ENCODE measurements around the gene EIF2S1.
"Not testable (repeated sequence)": the region's sequence is repeated elsewhere in the genome, so short reads cannot be mapped to it uniquely, and the experiment has no call there.

Gene EIF2S1

GRCh38 chr14:67359775-67360469 is at the start of gene EIF2S1, which contains the start of gene ATP6V1D:
EIF2S1 (plus strand) TSS chr14:67360328; CDS start chr14:67364768, 4,440 bp downstream.
ATP6V1D (minus strand) TSS chr14:67359804; CDS start chr14:67359698, 106 bp downstream.
- Histone ChIP-seq H3K27me3 (replicated peaks; ENCODE audit: control insufficient read depth, insufficient read depth, low read length) (no peaks in the 10 kb centered on the region), H3K9me3 (ENCODE audit: control insufficient read depth, low read length) (no peaks in the 10 kb centered on the region), H3K4me3 (ENCODE audit: low read length) (peak within 1 kb of the TSS; percentile 99), H3K9ac (ENCODE audit: low read length) (peak within 1 kb of the TSS; percentile 97), H3K36me3 (ENCODE audit: control insufficient read depth, insufficient read depth, low read length, severe bottlenecking) (peaks cover 16% of the 10 kb centered on the region), H3K4me1 (ENCODE audit: control insufficient read depth, insufficient read depth, low read length) (peaks cover 52% of the 10 kb centered on the region)
- DNase-seq (ENCODE audit: low read depth) = peak; percentile 100

- H3K27me3 ChIP-seq (replicated peaks; ENCODE audit: control insufficient read depth, insufficient read depth, low read length) = no peaks in the 10 kb centered on the region
- H3K36me3 ChIP-seq (ENCODE audit: control insufficient read depth, insufficient read depth, low read length, severe bottlenecking) = peaks cover 51% of the 10 kb centered on the region
These were observed 48.3 kb upstream of the EIF2S1 start for GRCh38 chr14:67311868-67312267.

GRCh38 chr14:67313153-67313552 is 47.0 kb upstream of the EIF2S1 start:
- H3K36me3 ChIP-seq (ENCODE audit: control insufficient read depth, insufficient read depth, low read length, severe bottlenecking) = peaks cover 49% of the 10 kb centered on the region

More at GRCh38 chr14:67311868-67312267, 48.3 kb upstream of the EIF2S1 start:
- Histone ChIP-seq H3K9me3 (ENCODE audit: control insufficient read depth, low read length) (no peaks in the 10 kb centered on the region), H3K9ac (ENCODE audit: low read length) (no peak overlapping the region), H3K4me1 (ENCODE audit: control insufficient read depth, insufficient read depth, low read length) (no peaks in the 10 kb centered on the region), H3K4me3 (ENCODE audit: low read length) (no peak overlapping the region)
- no peak for DNase-seq (ENCODE audit: low read depth)

GRCh38 chr14:67317822-67318221 is 42.3 kb upstream of the EIF2S1 start:
- Histone ChIP-seq H3K9ac (ENCODE audit: low read length) (no peak overlapping the region), H3K4me1 (ENCODE audit: control insufficient read depth, insufficient read depth, low read length) (no peaks in the 10 kb centered on the region), H3K9me3 (ENCODE audit: control insufficient read depth, low read length) (no peaks in the 10 kb centered on the region), H3K27me3 (replicated peaks; ENCODE audit: control insufficient read depth, insufficient read depth, low read length) (no peaks in the 10 kb centered on the region), H3K4me3 (ENCODE audit: low read length) (no peak overlapping the region), H3K36me3 (ENCODE audit: control insufficient read depth, insufficient read depth, low read length, severe bottlenecking) (peaks cover 64% of the 10 kb centered on the region)
- DNase-seq (ENCODE audit: low read depth) = no peak

More at GRCh38 chr14:67313153-67313552, 47.0 kb upstream of the EIF2S1 start:
- H3K9me3 ChIP-seq (ENCODE audit: control insufficient read depth, low read length) = no peaks in the 10 kb centered on the region
- no peaks in the 10 kb centered on the region for H3K27me3 ChIP-seq (replicated peaks; ENCODE audit: control insufficient read depth, insufficient read depth, low read length)
- H3K9ac ChIP-seq (ENCODE audit: low read length) = no peak overlapping the region
- H3K4me1 ChIP-seq (ENCODE audit: control insufficient read depth, insufficient read depth, low read length) = no peaks in the 10 kb centered on the region
- no peak for DNase-seq (ENCODE audit: low read depth)
- H3K4me3 ChIP-seq (ENCODE audit: low read length) = no peak overlapping the region

GRCh38 chr14:67319142-67319541 is 41.0 kb upstream of the EIF2S1 start:
- Histone ChIP-seq H3K27me3 (replicated peaks; ENCODE audit: control insufficient read depth, insufficient read depth, low read length) (no peaks in the 10 kb centered on the region), H3K9me3 (ENCODE audit: control insufficient read depth, low read length) (no peaks in the 10 kb centered on the region), H3K4me1 (ENCODE audit: control insufficient read depth, insufficient read depth, low read length) (no peaks in the 10 kb centered on the region), H3K4me3 (ENCODE audit: low read length) (no peak overlapping the region), H3K36me3 (ENCODE audit: control insufficient read depth, insufficient read depth, low read length, severe bottlenecking) (peaks cover 61% of the 10 kb centered on the region), H3K9ac (ENCODE audit: low read length) (no peak overlapping the region)
- no peak for DNase-seq (ENCODE audit: low read depth)

GRCh38 chr14:67329666-67330065 is 30.5 kb upstream of the EIF2S1 start:
- not testable (repeated sequence) for H3K4me3 ChIP-seq (ENCODE audit: low read length); H3K27me3 ChIP-seq (replicated peaks; ENCODE audit: control insufficient read depth, insufficient read depth, low read length); DNase-seq (ENCODE audit: low read depth); H3K9ac ChIP-seq (ENCODE audit: low read length); H3K9me3 ChIP-seq (ENCODE audit: control insufficient read depth, low read length); H3K4me1 ChIP-seq (ENCODE audit: control insufficient read depth, insufficient read depth, low read length)
- peaks cover 48% of the 10 kb centered on the region for H3K36me3 ChIP-seq (ENCODE audit: control insufficient read depth, insufficient read depth, low read length, severe bottlenecking)

- Histone ChIP-seq H3K36me3 (ENCODE audit: control insufficient read depth, insufficient read depth, low read length, severe bottlenecking) (peaks cover 58% of the 10 kb centered on the region), H3K27me3 (replicated peaks; ENCODE audit: control insufficient read depth, insufficient read depth, low read length) (no peaks in the 10 kb centered on the region), H3K9me3 (ENCODE audit: control insufficient read depth, low read length) (no peaks in the 10 kb centered on the region), H3K4me3 (ENCODE audit: low read length) (no peak overlapping the region), H3K4me1 (ENCODE audit: control insufficient read depth, insufficient read depth, low read length) (no peaks in the 10 kb centered on the region), H3K9ac (ENCODE audit: low read length) (no peak overlapping the region)
- peak; percentile 57 for DNase-seq (ENCODE audit: low read depth)
These were observed 28.6 kb upstream of the EIF2S1 start for GRCh38 chr14:67331368-67332125.

- no peak for DNase-seq (ENCODE audit: low read depth)
- no peaks in the 10 kb centered on the region for H3K4me1 ChIP-seq (ENCODE audit: control insufficient read depth, insufficient read depth, low read length)
- H3K9ac ChIP-seq (ENCODE audit: low read length) = no peak overlapping the region
- H3K27me3 ChIP-seq (replicated peaks; ENCODE audit: control insufficient read depth, insufficient read depth, low read length) = no peaks in the 10 kb centered on the region
- H3K36me3 ChIP-seq (ENCODE audit: control insufficient read depth, insufficient read depth, low read length, severe bottlenecking) = peaks cover 67% of the 10 kb centered on the region
- no peak overlapping the region for H3K4me3 ChIP-seq (ENCODE audit: low read length)
- H3K9me3 ChIP-seq (ENCODE audit: control insufficient read depth, low read length) = no peaks in the 10 kb centered on the region
These were observed 27.7 kb upstream of the EIF2S1 start for GRCh38 chr14:67332468-67332867.

GRCh38 chr14:67335781-67336180 is 24.3 kb upstream of the EIF2S1 start:
- Histone ChIP-seq H3K9ac (ENCODE audit: low read length) (no peak overlapping the region), H3K27me3 (replicated peaks; ENCODE audit: control insufficient read depth, insufficient read depth, low read length) (no peaks in the 10 kb centered on the region), H3K4me3 (ENCODE audit: low read length) (no peak overlapping the region), H3K36me3 (ENCODE audit: control insufficient read depth, insufficient read depth, low read length, severe bottlenecking) (peaks cover 97% of the 10 kb centered on the region), H3K4me1 (ENCODE audit: control insufficient read depth, insufficient read depth, low read length) (no peaks in the 10 kb centered on the region), H3K9me3 (ENCODE audit: control insufficient read depth, low read length) (no peaks in the 10 kb centered on the region)
- peak; percentile 33 for DNase-seq (ENCODE audit: low read depth)

GRCh38 chr14:67341231-67341630 is 18.9 kb upstream of the EIF2S1 start:
- H3K4me3 ChIP-seq (ENCODE audit: low read length); H3K27me3 ChIP-seq (replicated peaks; ENCODE audit: control insufficient read depth, insufficient read depth, low read length); H3K4me1 ChIP-seq (ENCODE audit: control insufficient read depth, insufficient read depth, low read length); H3K9me3 ChIP-seq (ENCODE audit: control insufficient read depth, low read length); DNase-seq (ENCODE audit: low read depth); H3K9ac ChIP-seq (ENCODE audit: low read length): not testable (repeated sequence)
- H3K36me3 ChIP-seq (ENCODE audit: control insufficient read depth, insufficient read depth, low read length, severe bottlenecking) = peaks cover 84% of the 10 kb centered on the region

- Histone ChIP-seq H3K9me3 (ENCODE audit: control insufficient read depth, low read length) (no peaks in the 10 kb centered on the region), H3K4me3 (ENCODE audit: low read length) (no peak overlapping the region), H3K36me3 (ENCODE audit: control insufficient read depth, insufficient read depth, low read length, severe bottlenecking) (peaks cover 84% of the 10 kb centered on the region), H3K9ac (ENCODE audit: low read length) (no peak overlapping the region), H3K4me1 (ENCODE audit: control insufficient read depth, insufficient read depth, low read length) (peaks cover 9% of the 10 kb centered on the region), H3K27me3 (replicated peaks; ENCODE audit: control insufficient read depth, insufficient read depth, low read length) (no peaks in the 10 kb centered on the region)
- no peak for DNase-seq (ENCODE audit: low read depth)
These were observed 16.4 kb upstream of the EIF2S1 start for GRCh38 chr14:67343601-67344230.
